ENCODE data around the gene DGKG.

DNA sequence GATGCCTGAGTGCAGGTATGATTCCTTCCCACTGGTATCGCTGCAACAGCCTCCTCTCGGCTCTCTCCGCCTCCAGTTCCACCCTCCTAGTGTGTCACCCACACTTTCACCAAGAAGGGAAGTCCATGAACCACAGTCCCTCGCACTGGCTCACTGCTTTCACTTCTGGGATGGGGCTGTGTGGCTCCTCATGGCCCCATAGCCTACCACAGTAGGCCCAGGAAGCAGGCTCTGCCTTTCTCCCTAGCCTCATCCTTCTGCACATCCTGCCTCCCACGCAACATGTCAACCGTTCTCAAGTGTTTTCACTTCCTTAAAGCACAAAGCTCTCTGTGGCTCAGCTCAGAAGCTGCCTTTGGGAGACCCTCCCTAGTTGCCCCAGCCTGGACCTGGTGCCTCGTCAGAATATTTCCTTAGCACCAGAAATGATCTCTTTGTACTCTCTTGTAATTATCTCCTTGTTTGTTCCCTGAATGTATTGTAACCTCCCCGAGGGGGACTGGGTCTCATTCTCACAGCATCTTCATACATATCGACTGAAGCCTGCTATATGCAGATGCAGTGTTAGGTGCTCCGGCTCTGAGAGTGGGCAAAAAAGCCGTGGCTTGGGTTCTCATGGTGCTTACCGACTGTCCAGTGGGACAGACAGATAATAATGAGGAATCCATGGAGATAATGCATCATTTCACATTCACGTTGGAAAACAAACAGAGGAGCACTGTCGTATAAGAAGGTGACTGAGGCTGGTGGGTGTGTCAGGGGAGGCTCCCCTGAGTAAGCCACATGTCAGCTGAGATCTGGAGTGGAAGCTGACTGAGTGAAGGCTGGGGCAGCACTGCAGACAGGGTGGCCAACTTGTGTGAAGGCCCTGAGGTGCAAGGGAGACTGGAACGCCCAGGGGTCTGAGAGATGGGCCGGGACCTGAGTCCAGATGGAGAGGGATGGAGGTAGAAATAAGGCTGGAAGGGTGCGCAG lies 107.1 kb downstream of the DGKG start:
- TF ChIP-seq EP300 (IDR thresholded peaks at IDR 0.05; ENCODE audit: borderline replicate concordance in 1 of 2, low read depth in 1 of 2, low read length in 1 of 2) = no peak
- no peak for TF ChIP-seq CTCF (IDR thresholded peaks at IDR 0.05)
- no peak for TF ChIP-seq TAF1 (IDR thresholded peaks at IDR 0.05; ENCODE audit: borderline replicate concordance, low read depth, low read length)
- no peak for TF ChIP-seq GABPA (IDR thresholded peaks at IDR 0.05; ENCODE audit: low read depth)
- no peak for TF ChIP-seq NRF1 (IDR thresholded peaks at IDR 0.05; ENCODE audit: low read depth, low read length)
- TF ChIP-seq CHD2 (IDR thresholded peaks at IDR 0.05; ENCODE audit: low read length, partially characterized antibody) = no peak
- no peak for TF ChIP-seq SIN3A (IDR thresholded peaks at IDR 0.05; ENCODE audit: borderline replicate concordance, low read depth, low read length)
- TF ChIP-seq, protein P1, sequence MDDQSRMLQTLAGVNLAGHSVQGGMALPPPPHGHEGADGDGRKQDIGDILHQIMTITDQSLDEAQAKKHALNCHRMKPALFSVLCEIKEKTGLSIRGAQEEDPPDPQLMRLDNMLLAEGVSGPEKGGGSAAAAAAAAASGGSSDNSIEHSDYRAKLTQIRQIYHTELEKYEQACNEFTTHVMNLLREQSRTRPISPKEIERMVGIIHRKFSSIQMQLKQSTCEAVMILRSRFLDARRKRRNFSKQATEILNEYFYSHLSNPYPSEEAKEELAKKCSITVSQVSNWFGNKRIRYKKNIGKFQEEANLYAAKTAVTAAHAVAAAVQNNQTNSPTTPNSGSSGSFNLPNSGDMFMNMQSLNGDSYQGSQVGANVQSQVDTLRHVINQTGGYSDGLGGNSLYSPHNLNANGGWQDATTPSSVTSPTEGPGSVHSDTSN (IDR thresholded peaks at IDR 0.05) = no peak
- TF ChIP-seq FOSL2 (IDR thresholded peaks at IDR 0.05; ENCODE audit: borderline replicate concordance, low read depth) = no peak
- no peak for TF ChIP-seq POLR2AphosphoS5 (IDR thresholded peaks at IDR 0.05; ENCODE audit: low read depth, low read length)
- no peak for TF ChIP-seq ZBTB33 (IDR thresholded peaks at IDR 0.05; ENCODE audit: borderline replicate concordance, low read depth)
